ENCODE results near the gene AP3S1.

AP3S1 gene

GRCh38 chr5:115825948-115826347 is 15.8 kb upstream of the AP3S1 start:
- DNase-seq: no peak

GRCh38 chr5:115829913-115830312 is 11.8 kb upstream of the AP3S1 start:
- no peak for DNase-seq

- DNase-seq: peak in 1 of 2 donors; percentile 56
These were observed 10.5 kb upstream of the AP3S1 start for GRCh38 chr5:115831163-115831768.

- no peak for DNase-seq
These were observed 6.3 kb upstream of the AP3S1 start for GRCh38 chr5:115835481-115835880.

GRCh38 chr5:115838885-115839518 is 2.7 kb upstream of the AP3S1 start:
- peak in 1 of 2 donors; percentile 49 for DNase-seq

GRCh38 chr5:115840873-115841272 is 862 bp upstream of the AP3S1 start:
- DNase-seq: no peak

GRCh38 chr5:115842089-115842935 is 577 bp downstream of the AP3S1 start:
- peak in 1 of 2 donors; percentile 65 for DNase-seq

- no peak for DNase-seq
These were observed 1.2 kb downstream of the AP3S1 start for GRCh38 chr5:115842952-115843351.

- DNase-seq: no peak
These were observed 1.9 kb downstream of the AP3S1 start for GRCh38 chr5:115843444-115844130.

GRCh38 chr5:115844321-115844817 is 2.6 kb downstream of the AP3S1 start:
- DNase-seq: no peak

GRCh38 chr5:115847290-115847689 is 5.6 kb downstream of the AP3S1 start:
- no peak for DNase-seq

- DNase-seq: no peak
These were observed 7.6 kb downstream of the AP3S1 start for GRCh38 chr5:115849258-115849798.

- no peak for DNase-seq
These were observed 9.1 kb downstream of the AP3S1 start for GRCh38 chr5:115850744-115851416.

- DNase-seq: no peak
These were observed 12.4 kb downstream of the AP3S1 start for GRCh38 chr5:115854139-115854538.

GRCh38 chr5:115855959-115856358 is 14.2 kb downstream of the AP3S1 start:
- DNase-seq: no peak

GRCh38 chr5:115857057-115857479 is 15.3 kb downstream of the AP3S1 start:
- no peak for DNase-seq

- DNase-seq: no peak
These were observed 16.1 kb downstream of the AP3S1 start for GRCh38 chr5:115857626-115858349.

GRCh38 chr5:115858396-115858795 is 16.7 kb downstream of the AP3S1 start:
- no peak for DNase-seq

GRCh38 chr5:115859378-115859777 is 17.6 kb downstream of the AP3S1 start:
- no peak for DNase-seq

GRCh38 chr5:115869256-115869795 is 27.6 kb downstream of the AP3S1 start:
- no peak for DNase-seq

GRCh38 chr5:115872447-115872846 is 30.7 kb downstream of the AP3S1 start:
- DNase-seq: no peak

Data from hippocampal formation (tissue), 2 donors.